Endothelial cell of umbilical vein (primary cell): ENCODE results near the gene PAX5. TPM values are rescaled to one million over a fixed set of nuclear protein-coding genes. Genes with fewer than 3 reads are reported as not detected.

Source experiments
- BruUV-seq: library from RNA; stranded (reverse); fragments of 400-500 nt; replicated peaks from 2 replicates; lab custom pipeline; 2021; lab: Mats Ljungman, UMichigan
- CTCF ChIA-PET: fragments of 300-600, 350-600 bp; sonication (Branson Sonifier 250); formaldehyde crosslinking; loops from one replicate; lab custom pipeline; 2021; ENCODE audit warnings: antibody characterized with exemption, inconsistent platforms; lab: Charles Lee
- POLR2A ChIA-PET: fragments of 300-600, 350-600 bp; sonication (Branson Sonifier 250); formaldehyde crosslinking; loops from one replicate; lab custom pipeline; 2021; ENCODE audit warnings: antibody characterized with exemption, inconsistent platforms; lab: Charles Lee
- DNase-seq: peaks from one replicate; pipeline ENCODE4 v3.0.0-alpha.2; 2011; ENCODE audit warnings: low read depth, low spot score
- FAIRE-seq: peaks from 2 replicates; lab custom pipeline; 2011; peaks lifted over from hg19 to GRCh38; lab: Jason Lieb, UNC
- H2AFZ ChIP-seq: 2 replicates; pipeline ENCODE4 v1.6.0; 2012; ENCODE audit warnings: low read depth, low read length, control low read depth, inconsistent platforms
- H3K27ac ChIP-seq: 2 replicates; pipeline ENCODE4 v1.5.1; 2011; ENCODE audit warnings: low read depth, mild to moderate bottlenecking, control low read depth, low read length, moderate library complexity; ENCODE audit not compliant: insufficient read depth
- H3K27me3 ChIP-seq, 2 experiments: 2 replicates each; pipeline versions ENCODE4 v1.6.0 to v1.6.1; 2011; ENCODE audit warnings: low read length in 2 of 2, mixed read lengths in 1 of 2; ENCODE audit not compliant: control insufficient read depth in 2 of 2, insufficient read depth in 2 of 2
- H3K36me3 ChIP-seq, 2 experiments: 2 replicates in 1 of 2; 3 replicates in 1 of 2; pipeline ENCODE4 v1.5.1; 2011; ENCODE audit warnings: low read length in 2 of 2, mild to moderate bottlenecking in 1 of 2, moderate library complexity in 1 of 2; ENCODE audit not compliant: control insufficient read depth in 2 of 2, insufficient read depth in 2 of 2; ENCODE audit errors: extremely low read depth in 1 of 2
- H3K4me1 ChIP-seq: 3 replicates; pipeline ENCODE4 v1.5.1; 2011; ENCODE audit warnings: mild to moderate bottlenecking, low read length; ENCODE audit not compliant: control insufficient read depth, insufficient read depth; ENCODE audit errors: extremely low read depth
- H3K4me2 ChIP-seq: 2 replicates; pipeline ENCODE4 v1.6.1; 2011; ENCODE audit warnings: low read length, control low read depth, mixed read lengths; ENCODE audit not compliant: insufficient read depth
- H3K4me3 ChIP-seq, 3 experiments: fragments of 200-600 bp in 1 of 3; sonication (generic), shearing (Covaris generic) in 1 of 3; replicated peaks in 1 of 3; 2 replicates each; pipeline ENCODE4 v1.5.1; 2011 to 2016; ENCODE audit warnings: control low read depth in 3 of 3, low read length in 3 of 3, mild to moderate bottlenecking in 2 of 3, inconsistent platforms in 1 of 3, low read depth in 1 of 3, moderate library complexity in 1 of 3; ENCODE audit not compliant: insufficient read depth in 1 of 3
- H3K79me2 ChIP-seq: 2 replicates; pipeline ENCODE4 v1.6.0; 2012; ENCODE audit warnings: low read length, inconsistent platforms; ENCODE audit not compliant: control insufficient read depth, insufficient read depth
- H3K9ac ChIP-seq: replicated peaks from 2 replicates; pipeline ENCODE3; 2011; ENCODE audit warnings: low read length, control low read depth; ENCODE audit not compliant: insufficient read depth; ENCODE audit errors: extremely low read depth
- H3K9me1 ChIP-seq: replicated peaks from 3 replicates; pipeline ENCODE4 v1.6.0; 2011; ENCODE audit warnings: mild to moderate bottlenecking, low read length; ENCODE audit not compliant: control insufficient read depth, insufficient read depth; ENCODE audit errors: extremely low read depth
- H3K9me3 ChIP-seq: replicated peaks from 2 replicates; pipeline ENCODE4 v1.5.1; 2012; ENCODE audit warnings: low read length, inconsistent platforms; ENCODE audit not compliant: control insufficient read depth, insufficient read depth
- H4K20me1 ChIP-seq: replicated peaks from 2 replicates; pipeline ENCODE3; 2011; ENCODE audit warnings: mild to moderate bottlenecking, low read length; ENCODE audit not compliant: control insufficient read depth, insufficient read depth; ENCODE audit errors: extremely low read depth
- EZH2 ChIP-seq: IDR thresholded peaks from 2 replicates; pipeline ENCODE4 v1.6.1; 2012; ENCODE audit warnings: borderline replicate concordance, low read depth, mild to moderate bottlenecking, moderate library complexity, low read length, inconsistent platforms; ENCODE audit not compliant: severe bottlenecking
- FOS ChIP-seq: IDR thresholded peaks from 2 replicates; pipeline ENCODE4 v1.6.1; 2011; ENCODE audit warnings: mild to moderate bottlenecking, low read length, moderate library complexity, borderline replicate concordance; ENCODE audit not compliant: insufficient read depth
- GATA2 ChIP-seq: IDR thresholded peaks from 2 replicates; pipeline ENCODE4 v1.7.0; 2011; ENCODE audit warnings: low read depth, mild to moderate bottlenecking, moderate library complexity, mixed read lengths, low read length; ENCODE audit not compliant: insufficient read length, insufficient read depth
- JUN ChIP-seq: IDR thresholded peaks from 2 replicates; pipeline ENCODE4 v1.6.1; 2011; ENCODE audit warnings: borderline replicate concordance, low read depth; ENCODE audit not compliant: insufficient read length, insufficient read depth
- MYC ChIP-seq: IDR thresholded peaks from one replicate; pipeline ENCODE4 v1.6.1; 2011; ENCODE audit warnings: mild to moderate bottlenecking, low read depth, low read length
- POLR2A ChIP-seq: IDR thresholded peaks from 2 replicates; pipeline ENCODE4 v1.6.1; 2012; ENCODE audit warnings: low read depth, mild to moderate bottlenecking, control low read depth, low read length
- POLR2AphosphoS5 ChIP-seq: IDR thresholded peaks from 2 replicates; pipeline ENCODE4 v1.6.1; 2012; ENCODE audit warnings: low read depth, mild to moderate bottlenecking, control low read depth, low read length, moderate library complexity; ENCODE audit not compliant: insufficient read depth
- dilution Hi-C: fragments of 300-500 bp; cut with MboI; formaldehyde crosslinking; loops from one replicate; pipeline ENCODE4 v1.15.0; 2019; ENCODE audit warnings: low sequenced_read_pairs; ENCODE audit not compliant: extremely low pct_ligation_motif_present
- intact Hi-C: fragments of 100-400 bp; cut with micrococcal nuclease; formaldehyde crosslinking; loops from one replicate; pipeline ENCODE4 v1.10.0; 2022
- polyA plus RNA-seq, 4 experiments: library from polyadenylated mRNA; depleted of rRNA in 3 of 4; stranded (reverse) in 3 of 4; unstranded in 1 of 4; fragments of >200 nt; gene quantifications; 2 replicates each; pipeline versions ENCODE4 v1.2.1 to v1.2.3, GENCODE V29; 2011 to 2012; ENCODE audit warnings: missing spikeins in 1 of 4
- total RNA-seq: library from RNA; stranded (reverse); gene quantifications from 2 replicates; pipeline ENCODE4 v1.2.3, GENCODE V29; 2021
- TF ChIP-seq, protein P1 (sequence below): IDR thresholded peaks from 2 replicates; pipeline ENCODE4 v1.6.1; 2011; ENCODE audit not compliant: insufficient read depth, insufficient read length
- TF ChIP-seq, protein P2 (sequence below), 2 donors: IDR thresholded peaks; 1 replicate in 1 of 2; 2 replicates in 1 of 2; pipeline ENCODE4 v1.5.1; 2011; ENCODE audit warnings: low read length in 2 of 2, mild to moderate bottlenecking in 2 of 2, moderate library complexity in 2 of 2, control low read depth in 1 of 2, inconsistent platforms in 1 of 2, low read depth in 1 of 2; ENCODE audit not compliant: insufficient read depth in 1 of 2; ENCODE audit errors: extremely low read depth in 1 of 2

PAX5 gene
- total and polyA plus RNA-seq, 2 donors (not counting 3 experiments of a cell fraction or from before 2014, with no cell fraction given): not detected

DNA sequence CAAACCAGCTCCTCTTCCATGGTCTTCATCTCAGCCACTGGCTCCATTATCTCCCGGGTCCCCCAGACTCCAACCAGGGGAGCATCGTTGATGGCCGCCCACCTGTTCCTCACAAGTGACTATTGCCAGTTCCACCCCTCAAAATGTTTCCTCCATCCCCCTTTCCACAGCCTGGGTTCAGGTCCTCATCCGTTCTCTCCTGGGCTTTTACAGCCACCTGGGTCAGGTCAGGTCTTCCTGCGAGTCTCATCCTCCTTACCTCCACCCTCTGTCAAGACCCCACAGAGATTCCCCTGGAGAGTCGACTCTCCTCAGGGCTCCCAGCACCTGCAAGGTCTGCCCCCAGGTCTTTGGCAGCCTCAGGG lies 133.2 kb downstream of the PAX5 start:
- POLR2A ChIA-PET: no interaction called here
- Histone ChIP-seq H3K4me3 (no peak overlapping the region), H3K27me3 (peaks cover 3 to 9% of the 10 kb centered on the region in 2 experiments), H3K27ac (no peak overlapping the region), H2AFZ (no peak overlapping the region), H4K20me1 (no peaks in the 10 kb centered on the region), H3K4me2 (no peak overlapping the region), H3K36me3 (no peaks in the 10 kb centered on the region), H3K9ac (no peak overlapping the region), H3K4me1 (peaks cover 3% of the 10 kb centered on the region), H3K9me3 (no peaks in the 10 kb centered on the region), H3K9me1 (no peaks in the 10 kb centered on the region), H3K79me2 (no peaks in the 10 kb centered on the region)
- CTCF ChIA-PET: interaction anchor here (0.7 to 1.8 kb wide), 2 partner anchors 10 to 28 kb away, joined by 3 to 5 read pairs; no protein-coding TSS in a partner anchor
- TF ChIP-seq POLR2AphosphoS5 (no peak), FOS (no peak), GATA2 (no peak)
- DNase-seq: no peak
- no TSS peak for BruUV-seq
- intact Hi-C loops: no loop called here
- FAIRE-seq: no peak
- dilution Hi-C loops: no loop called here

DNA sequence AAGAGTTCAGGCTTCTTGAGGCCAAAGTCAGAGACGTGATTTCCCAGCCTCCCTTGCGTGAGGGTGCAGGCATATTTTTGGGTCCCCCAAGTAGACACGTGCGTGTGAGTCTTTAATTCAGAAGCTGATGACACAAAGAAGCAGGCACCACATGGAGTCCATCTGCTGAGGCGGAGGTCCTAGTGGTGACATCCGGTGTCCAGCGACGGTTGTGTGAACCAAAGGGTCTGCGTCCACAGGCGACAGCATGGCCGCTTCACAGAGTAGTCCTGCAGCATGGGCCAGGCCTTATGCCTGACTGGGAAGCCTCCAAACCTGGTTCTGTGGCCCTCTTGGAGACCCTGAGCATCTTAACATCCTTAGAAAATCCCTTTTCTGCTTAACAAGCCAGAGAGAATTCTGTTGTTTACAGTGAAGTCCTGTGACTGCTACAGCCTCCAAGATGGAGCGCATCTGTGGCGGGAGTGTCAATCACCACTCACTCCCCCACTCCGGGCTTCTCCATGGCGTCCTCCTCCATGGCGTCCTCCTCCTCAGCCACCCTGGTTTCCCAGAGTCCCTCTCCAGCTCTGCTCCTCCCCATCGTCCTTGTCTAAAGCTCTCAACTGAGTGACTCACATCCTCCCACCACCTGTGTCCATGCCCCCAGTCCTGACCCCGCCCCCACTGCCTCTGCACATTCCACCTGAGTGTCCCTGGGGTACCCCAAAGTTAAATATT lies 133.8 kb downstream of the PAX5 start:
- TF ChIP-seq POLR2A: no peak
- TF ChIP-seq, protein P1, sequence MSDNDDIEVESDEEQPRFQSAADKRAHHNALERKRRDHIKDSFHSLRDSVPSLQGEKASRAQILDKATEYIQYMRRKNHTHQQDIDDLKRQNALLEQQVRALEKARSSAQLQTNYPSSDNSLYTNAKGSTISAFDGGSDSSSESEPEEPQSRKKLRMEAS: no peak
- no peak for TF ChIP-seq FOS
- TF ChIP-seq, protein P2, sequence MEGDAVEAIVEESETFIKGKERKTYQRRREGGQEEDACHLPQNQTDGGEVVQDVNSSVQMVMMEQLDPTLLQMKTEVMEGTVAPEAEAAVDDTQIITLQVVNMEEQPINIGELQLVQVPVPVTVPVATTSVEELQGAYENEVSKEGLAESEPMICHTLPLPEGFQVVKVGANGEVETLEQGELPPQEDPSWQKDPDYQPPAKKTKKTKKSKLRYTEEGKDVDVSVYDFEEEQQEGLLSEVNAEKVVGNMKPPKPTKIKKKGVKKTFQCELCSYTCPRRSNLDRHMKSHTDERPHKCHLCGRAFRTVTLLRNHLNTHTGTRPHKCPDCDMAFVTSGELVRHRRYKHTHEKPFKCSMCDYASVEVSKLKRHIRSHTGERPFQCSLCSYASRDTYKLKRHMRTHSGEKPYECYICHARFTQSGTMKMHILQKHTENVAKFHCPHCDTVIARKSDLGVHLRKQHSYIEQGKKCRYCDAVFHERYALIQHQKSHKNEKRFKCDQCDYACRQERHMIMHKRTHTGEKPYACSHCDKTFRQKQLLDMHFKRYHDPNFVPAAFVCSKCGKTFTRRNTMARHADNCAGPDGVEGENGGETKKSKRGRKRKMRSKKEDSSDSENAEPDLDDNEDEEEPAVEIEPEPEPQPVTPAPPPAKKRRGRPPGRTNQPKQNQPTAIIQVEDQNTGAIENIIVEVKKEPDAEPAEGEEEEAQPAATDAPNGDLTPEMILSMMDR (IDR thresholded peaks at IDR 0.05; ENCODE audit: extremely low read depth in 1 of 2, insufficient read depth in 1 of 2, low read depth in 1 of 2, low read length in 2 of 2): no peak
- no peak for TF ChIP-seq EZH2
- TF ChIP-seq POLR2AphosphoS5: no peak
- no peak for TF ChIP-seq JUN
- TF ChIP-seq MYC: no peak
- TF ChIP-seq GATA2: no peak
- no TSS peak for BruUV-seq
- Histone ChIP-seq H4K20me1 (no peaks in the 10 kb centered on the region), H3K36me3 (no peaks in the 10 kb centered on the region), H3K9me3 (no peaks in the 10 kb centered on the region), H3K4me2 (no peak overlapping the region), H3K4me1 (peaks cover 3% of the 10 kb centered on the region), H3K4me3 (no peak overlapping the region), H2AFZ (no peak overlapping the region), H3K9ac (no peak overlapping the region), H3K27ac (no peak overlapping the region), H3K9me1 (no peaks in the 10 kb centered on the region), H3K27me3 (peaks cover 0 to 5% of the 10 kb centered on the region in 2 experiments), H3K79me2 (no peaks in the 10 kb centered on the region)
- dilution Hi-C loops: no loop called here
- DNase-seq (no peak), FAIRE-seq (no peak)
- intact Hi-C loops: no loop called here
- CTCF ChIA-PET: no interaction called here
- POLR2A ChIA-PET: no interaction called here
